B cell (primary cell): Measurements from ENCODE around the gene CNKSR3.

Source experiments
- EZH2 ChIP-seq: IDR thresholded peaks from 2 replicates; pipeline ENCODE4 v1.6.1; 2012; ENCODE audit warnings: borderline replicate concordance, low read depth, mild to moderate bottlenecking, moderate library complexity, low read length; ENCODE audit not compliant: insufficient read depth, poor library complexity, severe bottlenecking
- TF ChIP-seq, protein P1 (sequence below): fragments of 200-600 bp; IDR thresholded peaks from one replicate; pipeline ENCODE4 v1.8.0; 2022; ENCODE audit warnings: antibody characterized with exemption, mild to moderate bottlenecking

DNA sequence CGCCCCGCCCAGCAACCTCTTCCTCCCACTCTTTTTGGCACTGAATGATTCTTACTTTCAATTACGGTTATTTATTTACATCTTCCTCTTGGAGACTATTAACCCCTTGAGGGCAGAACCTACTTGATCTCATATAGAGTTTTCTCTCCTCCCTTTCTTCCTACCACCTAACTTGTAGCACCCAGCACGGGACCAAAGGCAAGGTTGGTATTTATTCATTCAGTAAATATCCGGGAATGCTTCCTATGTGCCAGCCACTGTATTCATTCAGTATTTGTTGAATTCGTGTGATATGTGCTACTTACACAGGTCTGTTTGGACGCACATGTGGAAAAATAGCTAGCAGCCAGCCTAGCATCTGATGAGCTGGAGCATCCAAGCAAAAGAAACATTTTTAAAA, 1.3 kb upstream of the CNKSR3 start:
- TF ChIP-seq, protein P1, sequence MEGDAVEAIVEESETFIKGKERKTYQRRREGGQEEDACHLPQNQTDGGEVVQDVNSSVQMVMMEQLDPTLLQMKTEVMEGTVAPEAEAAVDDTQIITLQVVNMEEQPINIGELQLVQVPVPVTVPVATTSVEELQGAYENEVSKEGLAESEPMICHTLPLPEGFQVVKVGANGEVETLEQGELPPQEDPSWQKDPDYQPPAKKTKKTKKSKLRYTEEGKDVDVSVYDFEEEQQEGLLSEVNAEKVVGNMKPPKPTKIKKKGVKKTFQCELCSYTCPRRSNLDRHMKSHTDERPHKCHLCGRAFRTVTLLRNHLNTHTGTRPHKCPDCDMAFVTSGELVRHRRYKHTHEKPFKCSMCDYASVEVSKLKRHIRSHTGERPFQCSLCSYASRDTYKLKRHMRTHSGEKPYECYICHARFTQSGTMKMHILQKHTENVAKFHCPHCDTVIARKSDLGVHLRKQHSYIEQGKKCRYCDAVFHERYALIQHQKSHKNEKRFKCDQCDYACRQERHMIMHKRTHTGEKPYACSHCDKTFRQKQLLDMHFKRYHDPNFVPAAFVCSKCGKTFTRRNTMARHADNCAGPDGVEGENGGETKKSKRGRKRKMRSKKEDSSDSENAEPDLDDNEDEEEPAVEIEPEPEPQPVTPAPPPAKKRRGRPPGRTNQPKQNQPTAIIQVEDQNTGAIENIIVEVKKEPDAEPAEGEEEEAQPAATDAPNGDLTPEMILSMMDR: no peak
- TF ChIP-seq EZH2: no peak
